Measurements from ENCODE around the gene CAB39L.

GRCh38 chr13:49326222-49326917 is 117.5 kb downstream of the CAB39L start:
- TF ChIP-seq CTCF (IDR thresholded peaks at IDR 0.05; ENCODE audit: low read depth, low read length) (no peak), EZH2phosphoT487 (IDR thresholded peaks at IDR 0.05; ENCODE audit: low read depth) (no peak)

All from OCI-LY3 (cell line).